GM19238 (cell line): Measurements from ENCODE around the gene TENM4.
"Not testable (repeated sequence)": the region's sequence is repeated elsewhere in the genome, so short reads cannot be mapped to it uniquely, and the experiment has no call there.

Experiments
- DNase-seq: peaks from one replicate; pipeline ENCODE4 v3.0.0; 2011; ENCODE audit warnings: low spot score; ENCODE audit not compliant: insufficient read length

The TENM4 gene

DNA sequence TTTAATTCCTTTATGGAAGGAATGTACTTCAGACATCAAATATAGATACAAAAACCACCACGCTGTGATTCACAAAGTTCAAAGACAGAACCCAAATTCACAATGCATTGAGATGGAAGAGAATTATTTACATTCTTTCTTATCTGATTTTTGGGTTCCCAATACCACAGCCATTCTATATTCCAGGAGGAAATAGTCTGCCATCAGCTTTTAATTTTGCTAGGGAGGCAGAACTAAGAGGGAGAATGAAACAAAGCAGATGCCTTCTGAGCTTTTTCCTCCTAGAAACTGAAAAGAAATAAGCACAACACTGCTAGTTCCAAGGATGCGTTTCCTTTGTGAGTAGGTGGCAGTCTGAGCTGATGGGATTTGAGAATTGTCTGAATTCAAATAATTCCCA lies 583.1 kb downstream of the TENM4 start:
- DNase-seq = no peak

- DNase-seq = no peak
Measured at GRCh38 chr11:78856211-78856610, 584.6 kb downstream of the TENM4 start.

GRCh38 chr11:78855116-78855515 lies 585.7 kb downstream of the TENM4 start:
- DNase-seq = no peak

DNA sequence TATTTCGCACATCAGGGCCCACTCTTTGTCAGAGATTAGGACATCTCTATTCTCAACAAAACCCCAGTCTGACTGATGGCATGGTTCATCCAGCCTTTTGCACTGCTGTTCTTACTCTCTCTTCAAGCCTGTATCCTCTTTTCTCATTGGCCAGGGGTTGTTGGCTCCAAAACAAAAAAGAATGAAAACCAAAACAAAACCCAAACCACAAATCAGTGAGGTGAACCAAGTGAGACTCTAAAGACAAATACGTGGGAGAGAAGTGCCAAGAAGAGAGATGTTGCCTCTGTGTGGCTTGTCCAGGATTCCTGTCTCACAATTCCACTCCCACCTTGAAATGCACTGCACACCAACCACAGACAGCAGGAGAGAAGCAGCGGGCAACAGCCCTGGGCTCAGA lies 587.3 kb downstream of the TENM4 start:
- no peak for DNase-seq

- DNase-seq = no peak
Measured at GRCh38 chr11:78851878-78852586, 588.8 kb downstream of the TENM4 start.

DNA sequence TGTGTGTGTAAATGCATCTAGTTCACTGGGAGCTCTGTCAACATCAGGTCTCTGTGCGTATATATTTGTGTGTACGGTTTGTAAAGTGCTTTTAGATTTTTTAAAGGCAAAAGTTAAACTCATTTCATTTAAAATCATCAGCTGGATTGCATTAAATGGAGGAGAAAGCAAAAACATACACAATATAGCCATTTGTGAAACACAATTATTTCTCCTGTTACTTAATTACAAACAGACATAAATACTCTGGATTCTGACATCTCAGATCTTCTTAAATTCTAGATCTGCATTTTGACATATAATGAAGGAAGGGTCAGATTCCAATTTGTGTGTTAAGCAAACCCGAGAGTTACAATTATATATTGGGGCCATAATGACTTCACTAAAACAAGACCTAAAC lies 590.8 kb downstream of the TENM4 start:
- DNase-seq = no peak

- no peak for DNase-seq
Measured at GRCh38 chr11:78846269-78846668, 594.6 kb downstream of the TENM4 start.

DNA sequence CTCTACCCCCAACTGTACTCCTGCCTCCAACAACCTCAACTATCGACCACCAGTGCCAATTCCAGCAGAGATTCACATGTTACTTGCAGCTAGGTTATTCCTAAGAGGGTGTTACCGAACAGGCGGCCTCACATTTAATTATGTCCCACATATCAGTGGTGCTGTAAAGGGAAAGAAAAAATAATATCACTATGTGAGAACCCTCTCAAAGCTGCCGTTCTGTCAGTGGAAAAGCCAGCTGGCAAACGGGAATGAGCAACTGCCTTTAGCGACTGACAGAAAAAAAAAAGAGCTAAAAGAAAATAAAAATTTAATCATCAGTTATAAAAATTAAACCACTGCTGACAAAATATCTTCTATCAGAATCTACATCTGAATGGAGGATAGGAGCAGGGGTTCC lies 595.3 kb downstream of the TENM4 start:
- no peak for DNase-seq

- no peak for DNase-seq
Measured at GRCh38 chr11:78841456-78842060, 599.3 kb downstream of the TENM4 start.

GRCh38 chr11:78840623-78841022 lies 600.2 kb downstream of the TENM4 start:
- no peak for DNase-seq

DNA sequence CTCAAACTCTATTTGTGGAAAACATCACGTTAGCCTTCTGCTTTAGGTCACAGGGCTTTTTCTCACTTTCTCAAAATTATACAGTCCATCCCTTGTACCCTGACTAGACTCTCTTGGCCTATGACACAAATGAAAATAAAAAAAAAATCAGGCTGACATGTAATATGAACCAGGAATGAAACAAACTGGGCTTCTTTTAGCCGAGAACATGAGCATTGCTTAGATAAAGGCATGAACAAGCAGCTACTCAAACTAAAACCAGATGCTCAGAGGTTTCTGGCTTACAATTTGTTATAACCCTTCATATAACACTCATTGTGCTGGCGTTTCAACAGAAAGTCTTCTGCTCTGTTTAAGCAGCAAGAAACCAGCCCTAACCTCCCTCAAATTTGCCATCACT lies 600.6 kb downstream of the TENM4 start:
- no peak for DNase-seq

DNA sequence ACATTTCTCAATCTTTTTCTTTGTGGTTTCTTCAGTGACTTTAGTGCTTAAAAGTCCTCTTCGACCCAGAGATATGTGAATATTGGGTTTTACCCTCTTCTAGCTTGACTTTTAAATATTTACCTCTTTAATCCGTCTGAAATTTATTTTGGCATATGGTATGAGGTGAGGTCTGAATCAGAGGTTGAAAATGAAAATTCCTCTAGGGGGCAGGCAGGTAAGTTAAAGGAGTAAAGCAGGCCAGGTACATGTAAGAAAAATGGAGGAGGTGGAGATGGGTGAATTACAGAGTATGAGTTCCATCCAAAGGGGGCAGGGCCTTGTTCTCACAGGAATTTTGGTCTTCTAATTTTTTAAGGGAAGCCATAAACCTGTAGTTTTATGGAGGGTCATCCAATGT lies 602.4 kb downstream of the TENM4 start:
- DNase-seq = no peak

DNA sequence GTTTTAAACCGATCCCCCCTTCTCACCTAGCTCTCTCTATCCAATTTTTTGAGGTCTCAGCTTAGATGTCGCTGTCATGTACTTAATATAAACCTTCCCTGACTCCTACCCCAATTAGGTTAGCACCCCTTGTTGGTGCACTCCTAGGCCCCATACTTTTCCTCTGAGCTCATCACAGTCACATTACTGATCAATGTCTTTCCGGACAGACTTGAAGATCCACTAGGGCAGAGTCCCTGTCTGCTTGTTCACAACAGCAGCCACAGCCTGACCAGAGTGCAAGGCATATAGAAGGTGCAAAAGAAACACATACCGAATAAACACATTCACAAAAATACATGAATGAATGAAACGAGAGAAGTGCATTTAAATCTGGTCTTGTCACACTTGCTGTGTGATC lies 605.2 kb downstream of the TENM4 start:
- no peak for DNase-seq

DNA sequence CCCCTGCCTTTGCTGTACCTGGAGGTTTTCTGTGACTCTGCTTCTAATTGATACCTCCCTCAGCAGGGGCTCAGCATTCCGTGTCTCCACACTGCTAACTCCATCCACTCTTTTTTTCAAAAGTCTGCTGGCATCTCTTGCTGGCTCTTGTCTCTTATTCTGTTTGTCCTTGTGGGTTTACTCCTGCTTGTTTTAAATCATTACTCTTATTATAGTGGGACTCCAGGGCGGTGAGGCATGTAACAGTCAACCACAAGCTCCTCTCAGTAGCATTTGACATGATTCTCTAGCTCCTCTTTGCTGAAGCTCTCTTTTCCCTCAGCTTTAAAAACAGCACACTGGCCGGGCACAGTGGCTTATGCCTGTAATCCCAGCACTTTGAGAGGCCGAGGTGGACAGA lies 605.9 kb downstream of the TENM4 start:
- DNase-seq = no peak

DNA sequence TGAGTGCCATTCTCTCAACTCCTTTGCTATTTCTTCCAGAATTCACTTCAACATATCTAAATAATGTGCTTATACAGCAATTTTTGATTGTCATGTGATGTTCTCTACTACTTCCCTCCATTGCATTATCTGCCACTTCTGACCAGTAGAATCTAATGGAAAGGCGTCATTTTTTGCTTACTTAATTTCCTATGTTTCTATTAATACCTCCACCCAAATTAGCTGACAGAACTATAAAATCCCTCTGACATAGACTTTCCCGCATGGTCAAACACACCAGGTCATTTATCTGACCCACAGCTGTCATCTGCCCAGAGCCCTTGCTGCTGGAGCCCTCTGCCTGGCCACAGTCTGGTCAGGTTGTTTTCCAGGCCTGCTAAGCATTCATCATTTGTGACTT lies 607.6 kb downstream of the TENM4 start:
- no peak for DNase-seq

DNA sequence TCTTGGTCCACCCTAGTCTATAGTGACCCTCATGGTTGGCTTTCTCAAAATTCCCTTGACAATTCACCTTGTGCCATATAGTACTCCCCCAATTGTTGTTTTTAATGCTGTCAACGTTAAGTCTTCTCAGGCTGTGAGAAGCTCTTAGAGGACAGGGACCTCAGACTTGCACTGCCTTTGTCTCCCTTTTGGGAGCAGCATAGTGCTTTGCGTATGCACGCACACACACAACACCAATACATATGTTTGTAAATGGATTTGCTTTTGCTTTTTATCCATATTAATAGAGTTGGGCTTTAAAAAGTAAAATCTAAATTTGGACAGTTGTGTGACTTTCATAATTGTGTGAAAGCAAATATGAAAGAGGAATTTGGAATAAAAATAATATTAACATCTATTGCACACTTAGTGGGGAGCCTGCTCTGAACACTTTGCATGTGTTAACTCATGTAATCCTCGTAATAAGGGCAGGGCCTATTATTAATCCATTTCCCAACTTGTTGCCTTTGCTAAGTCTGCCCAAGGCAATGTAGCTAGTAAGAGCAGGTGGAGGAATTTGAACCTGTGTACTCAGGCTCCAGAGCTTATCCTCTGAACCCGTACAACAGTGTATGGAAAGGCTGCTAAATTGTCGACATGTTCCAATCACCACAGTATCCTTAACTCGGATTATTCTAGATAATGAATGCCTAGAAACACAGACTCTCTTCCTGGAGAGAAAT lies 608.4 kb downstream of the TENM4 start:
- no peak for DNase-seq

DNA sequence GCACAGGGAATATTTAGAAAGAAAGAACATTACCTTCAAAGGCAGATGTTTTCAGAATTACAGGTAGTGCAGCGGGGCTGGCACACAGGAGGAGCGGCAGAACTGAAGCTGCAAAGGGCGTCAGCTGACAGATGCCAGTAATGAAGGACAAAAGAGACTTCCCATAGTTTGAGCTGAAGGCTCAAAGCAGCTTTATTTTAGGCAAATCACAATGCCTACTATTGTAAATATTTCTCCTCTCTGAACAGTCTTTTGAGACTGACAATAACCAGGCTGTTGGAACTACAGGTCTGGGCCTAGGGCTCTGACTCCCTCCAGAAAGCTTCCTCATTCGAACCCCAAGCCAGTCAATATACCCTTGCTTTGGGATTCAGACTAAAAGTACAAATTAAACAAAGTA lies 609.3 kb downstream of the TENM4 start:
- DNase-seq = no peak

GRCh38 chr11:78830277-78830819 lies 610.5 kb downstream of the TENM4 start:
- no peak for DNase-seq

DNA sequence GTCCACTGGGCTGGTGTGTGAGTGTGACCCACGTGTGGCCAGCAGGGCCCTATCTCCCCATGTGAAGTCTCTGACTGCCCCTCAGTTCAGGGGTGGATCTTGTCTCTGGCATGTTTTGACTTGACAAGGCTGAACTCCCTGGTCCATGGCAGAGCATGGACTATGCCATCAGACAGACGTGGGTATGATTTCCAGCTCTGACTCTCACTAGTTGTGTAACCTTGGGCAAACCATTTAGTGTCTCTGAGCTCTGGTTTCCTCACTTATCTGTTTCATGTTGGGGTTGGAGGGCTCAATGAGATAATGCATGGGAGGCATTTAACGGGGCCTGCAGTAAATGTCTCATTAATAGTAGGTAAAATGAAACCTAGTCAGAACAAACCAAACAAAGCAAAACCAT lies 611.7 kb downstream of the TENM4 start:
- no peak for DNase-seq

GRCh38 chr11:78828676-78829075 lies 612.2 kb downstream of the TENM4 start:
- no peak for DNase-seq

DNA sequence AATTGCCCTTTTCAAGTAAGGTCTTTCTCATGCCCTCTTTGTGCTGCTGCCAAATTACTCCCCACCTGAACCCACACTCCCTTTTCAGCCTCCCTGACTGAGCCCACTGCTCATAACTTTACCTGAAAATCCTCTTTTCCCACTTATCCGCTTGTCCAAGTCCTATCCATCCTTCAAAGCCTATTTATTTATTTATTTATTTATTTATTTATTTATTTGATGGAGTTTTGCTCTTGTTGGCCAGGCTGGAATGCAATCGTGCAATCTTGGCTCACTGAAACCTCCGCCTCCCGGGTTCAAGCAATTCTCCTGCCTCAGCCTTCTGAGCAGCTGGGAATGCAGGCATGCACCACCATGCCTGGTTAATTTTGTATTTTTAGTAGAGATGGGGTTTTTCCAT lies 613.5 kb downstream of the TENM4 start:
- DNase-seq = not testable (repeated sequence)

GRCh38 chr11:78825591-78826020 lies 615.2 kb downstream of the TENM4 start:
- DNase-seq = no peak
